ENCODE data around the gene DHRSX. TPM values are rescaled to one million over a fixed set of nuclear protein-coding genes. Genes with fewer than 3 reads are reported as not detected.

Gene DHRSX
- total and polyA plus RNA-seq, 2 donors (not counting 1 experiment from before 2014, with no cell fraction given): 18.8 to 39.0 TPM

DNA sequence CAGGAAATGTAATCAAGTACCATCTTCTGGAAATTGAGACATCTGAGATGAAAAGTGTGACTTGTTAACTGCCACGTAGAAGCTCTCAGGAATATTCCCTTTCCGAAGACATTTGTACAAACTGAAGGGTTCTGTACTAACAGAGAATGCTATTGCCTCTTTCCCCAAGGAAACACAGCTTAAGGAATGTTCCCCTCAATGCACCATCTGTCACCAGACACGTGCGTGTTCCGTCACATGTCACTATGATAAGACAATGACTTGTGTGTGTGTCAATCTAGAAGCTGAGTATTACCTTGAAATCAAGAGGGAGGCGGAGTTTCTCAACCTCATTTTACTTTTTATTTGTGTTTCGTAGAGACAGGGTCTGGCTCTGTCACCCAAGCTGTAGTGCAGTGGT lies 58.1 kb downstream of the DHRSX start:
- ATAC-seq (ENCODE audit: low read depth): no peak
- no peaks in the 10 kb centered on the region for H3K9me3 Mint-ChIP-seq (ENCODE audit: insufficient read depth)
- TF ChIP-seq, protein P1, sequence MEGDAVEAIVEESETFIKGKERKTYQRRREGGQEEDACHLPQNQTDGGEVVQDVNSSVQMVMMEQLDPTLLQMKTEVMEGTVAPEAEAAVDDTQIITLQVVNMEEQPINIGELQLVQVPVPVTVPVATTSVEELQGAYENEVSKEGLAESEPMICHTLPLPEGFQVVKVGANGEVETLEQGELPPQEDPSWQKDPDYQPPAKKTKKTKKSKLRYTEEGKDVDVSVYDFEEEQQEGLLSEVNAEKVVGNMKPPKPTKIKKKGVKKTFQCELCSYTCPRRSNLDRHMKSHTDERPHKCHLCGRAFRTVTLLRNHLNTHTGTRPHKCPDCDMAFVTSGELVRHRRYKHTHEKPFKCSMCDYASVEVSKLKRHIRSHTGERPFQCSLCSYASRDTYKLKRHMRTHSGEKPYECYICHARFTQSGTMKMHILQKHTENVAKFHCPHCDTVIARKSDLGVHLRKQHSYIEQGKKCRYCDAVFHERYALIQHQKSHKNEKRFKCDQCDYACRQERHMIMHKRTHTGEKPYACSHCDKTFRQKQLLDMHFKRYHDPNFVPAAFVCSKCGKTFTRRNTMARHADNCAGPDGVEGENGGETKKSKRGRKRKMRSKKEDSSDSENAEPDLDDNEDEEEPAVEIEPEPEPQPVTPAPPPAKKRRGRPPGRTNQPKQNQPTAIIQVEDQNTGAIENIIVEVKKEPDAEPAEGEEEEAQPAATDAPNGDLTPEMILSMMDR (IDR thresholded peaks at IDR 0.05): no peak
- no peak for TF ChIP-seq EZH2 (IDR thresholded peaks at IDR 0.05; ENCODE audit: borderline replicate concordance, insufficient read depth, low read depth, low read length, poor library complexity, severe bottlenecking)
- ChIA-PET POLR2A (no interaction called here), CTCF (no interaction called here)
- no peak for DNase-seq
- peaks cover 0 to 14% of the 10 kb centered on the region in 2 experiments for H3K36me3 ChIP-seq (replicated peaks in 1 of 2; ENCODE audit: control extremely low read depth in 1 of 2, control insufficient read depth in 1 of 2, extremely low read depth in 1 of 2, insufficient read depth in 2 of 2, low read length in 1 of 2)
- H4K20me1 ChIP-seq (ENCODE audit: control insufficient read depth, insufficient read depth, low read length, poor library complexity, severe bottlenecking): peaks cover 30% of the 10 kb centered on the region
- peaks cover 0 to 9% (median 0%) of the 10 kb centered on the region in 3 donors for H3K9me3 ChIP-seq (ENCODE audit: control extremely low read depth in 1 of 3, control insufficient read depth in 2 of 3, insufficient read depth in 1 of 3, low read length in 2 of 3)
- no peak overlapping the region for H3K4me3 Mint-ChIP-seq
- no peak overlapping the region for H3K4me2 ChIP-seq (replicated peaks; ENCODE audit: low read depth, low read length, poor library complexity, severe bottlenecking)
- no peaks in the 10 kb centered on the region for H3K27me3 ChIP-seq (replicated peaks in 1 of 4; ENCODE audit: control extremely low read depth in 1 of 4, control insufficient read depth in 3 of 4, insufficient read depth in 4 of 4, low read length in 3 of 4)
- peaks cover 45% of the 10 kb centered on the region for H3K79me2 ChIP-seq (ENCODE audit: control insufficient read depth, insufficient read depth, low read length)
- H3K9ac ChIP-seq (ENCODE audit: low read length): no peak overlapping the region
- 100% methylated on average over 1 of the region's 7 CpGs for WGBS (ENCODE audit: insufficient coverage)
- H3K27ac ChIP-seq (ENCODE audit: low read length in 2 of 2): no peak overlapping the region
- H3K4me1 ChIP-seq (ENCODE audit: control insufficient read depth in 2 of 2, insufficient read depth in 2 of 2, low read length in 2 of 2): no peaks in the 10 kb centered on the region
- no peaks in the 10 kb centered on the region for H3K27me3 Mint-ChIP-seq
- H3K4me3 ChIP-seq (ENCODE audit: control extremely low read depth in 1 of 5, extremely low read depth in 1 of 5, insufficient read depth in 1 of 5, low read depth in 2 of 5, low read length in 4 of 5): no peak overlapping the region
- no peak overlapping the region for H3K27ac Mint-ChIP-seq
- H2AFZ ChIP-seq (ENCODE audit: insufficient read depth, low read depth, low read length, poor library complexity, severe bottlenecking): no peak overlapping the region
- H3K4me1 Mint-ChIP-seq: peaks cover 2% of the 10 kb centered on the region
- intact Hi-C loops (cut with micrococcal nuclease): no loop called here

DNA sequence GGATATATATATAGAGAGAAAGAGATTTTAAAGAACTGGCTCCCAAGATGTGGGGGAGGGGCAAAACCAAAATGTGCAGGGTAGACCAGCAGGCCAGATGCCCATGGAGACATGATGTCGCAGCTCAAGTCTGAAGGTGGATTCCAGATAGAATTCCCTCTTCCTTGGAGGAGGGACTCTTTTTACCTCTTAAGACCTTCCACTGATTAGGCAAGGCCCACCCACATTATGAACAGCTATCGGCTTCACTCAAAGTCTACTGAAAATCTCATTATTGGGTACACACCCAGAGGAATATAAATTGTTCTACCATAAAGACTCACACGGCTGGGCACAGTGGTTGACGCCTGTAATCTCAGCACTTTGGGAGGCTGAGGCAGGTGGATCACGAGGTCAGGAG lies 59.3 kb downstream of the DHRSX start:
- H3K27me3 ChIP-seq (replicated peaks in 1 of 4; ENCODE audit: control extremely low read depth in 1 of 4, control insufficient read depth in 3 of 4, insufficient read depth in 4 of 4, low read length in 3 of 4): no peaks in the 10 kb centered on the region
- DNase-seq (no peak), ATAC-seq (ENCODE audit: low read depth) (no peak)
- Mint-ChIP-seq H3K27me3 (no peaks in the 10 kb centered on the region), H3K9me3 (ENCODE audit: insufficient read depth) (no peaks in the 10 kb centered on the region), H3K4me3 (no peak overlapping the region), H3K27ac (no peak overlapping the region), H3K4me1 (peaks cover 5% of the 10 kb centered on the region)
- CTCF ChIA-PET: no interaction called here
- no peak overlapping the region for H3K9ac ChIP-seq (ENCODE audit: low read length)
- WGBS (ENCODE audit: insufficient coverage): 100% methylated on average over 3 of the region's 5 CpGs
- H3K79me2 ChIP-seq (ENCODE audit: control insufficient read depth, insufficient read depth, low read length): peaks cover 34% of the 10 kb centered on the region
- POLR2A ChIA-PET: no interaction called here
- H3K4me3 ChIP-seq (ENCODE audit: control extremely low read depth in 1 of 5, extremely low read depth in 1 of 5, insufficient read depth in 1 of 5, low read depth in 2 of 5, low read length in 4 of 5): no peak overlapping the region
- no peak overlapping the region for H3K4me2 ChIP-seq (replicated peaks; ENCODE audit: low read depth, low read length, poor library complexity, severe bottlenecking)
- peaks cover 0 to 10% of the 10 kb centered on the region in 2 experiments for H3K36me3 ChIP-seq (replicated peaks in 1 of 2; ENCODE audit: control extremely low read depth in 1 of 2, control insufficient read depth in 1 of 2, extremely low read depth in 1 of 2, insufficient read depth in 2 of 2, low read length in 1 of 2)
- intact Hi-C loops (cut with micrococcal nuclease): no loop called here
- no peaks in the 10 kb centered on the region for H3K4me1 ChIP-seq (ENCODE audit: control insufficient read depth in 2 of 2, insufficient read depth in 2 of 2, low read length in 2 of 2)
- peaks cover 23% of the 10 kb centered on the region for H4K20me1 ChIP-seq (ENCODE audit: control insufficient read depth, insufficient read depth, low read length, poor library complexity, severe bottlenecking)
- peaks cover 0 to 6% (median 0%) of the 10 kb centered on the region in 3 donors for H3K9me3 ChIP-seq (ENCODE audit: control extremely low read depth in 1 of 3, control insufficient read depth in 2 of 3, insufficient read depth in 1 of 3, low read length in 2 of 3)
- no peak overlapping the region for H3K27ac ChIP-seq (ENCODE audit: low read length in 2 of 2)
- H2AFZ ChIP-seq (ENCODE audit: insufficient read depth, low read depth, low read length, poor library complexity, severe bottlenecking): no peak overlapping the region
- TF ChIP-seq, protein P1 (IDR thresholded peaks at IDR 0.05): no peak
- no peak for TF ChIP-seq EZH2 (IDR thresholded peaks at IDR 0.05; ENCODE audit: borderline replicate concordance, insufficient read depth, low read depth, low read length, poor library complexity, severe bottlenecking)
